ENCODE measurements around the gene COPS6. TPM values are rescaled to one million over a fixed set of nuclear protein-coding genes. Genes with fewer than 3 reads are reported as not detected.
A peak's percentile ranks its signal among the peaks of the same experiment; 100 is the strongest.

COPS6 gene
- total RNA-seq, 2 donors from 2014 or later = 79.1 to 108 TPM

DNA sequence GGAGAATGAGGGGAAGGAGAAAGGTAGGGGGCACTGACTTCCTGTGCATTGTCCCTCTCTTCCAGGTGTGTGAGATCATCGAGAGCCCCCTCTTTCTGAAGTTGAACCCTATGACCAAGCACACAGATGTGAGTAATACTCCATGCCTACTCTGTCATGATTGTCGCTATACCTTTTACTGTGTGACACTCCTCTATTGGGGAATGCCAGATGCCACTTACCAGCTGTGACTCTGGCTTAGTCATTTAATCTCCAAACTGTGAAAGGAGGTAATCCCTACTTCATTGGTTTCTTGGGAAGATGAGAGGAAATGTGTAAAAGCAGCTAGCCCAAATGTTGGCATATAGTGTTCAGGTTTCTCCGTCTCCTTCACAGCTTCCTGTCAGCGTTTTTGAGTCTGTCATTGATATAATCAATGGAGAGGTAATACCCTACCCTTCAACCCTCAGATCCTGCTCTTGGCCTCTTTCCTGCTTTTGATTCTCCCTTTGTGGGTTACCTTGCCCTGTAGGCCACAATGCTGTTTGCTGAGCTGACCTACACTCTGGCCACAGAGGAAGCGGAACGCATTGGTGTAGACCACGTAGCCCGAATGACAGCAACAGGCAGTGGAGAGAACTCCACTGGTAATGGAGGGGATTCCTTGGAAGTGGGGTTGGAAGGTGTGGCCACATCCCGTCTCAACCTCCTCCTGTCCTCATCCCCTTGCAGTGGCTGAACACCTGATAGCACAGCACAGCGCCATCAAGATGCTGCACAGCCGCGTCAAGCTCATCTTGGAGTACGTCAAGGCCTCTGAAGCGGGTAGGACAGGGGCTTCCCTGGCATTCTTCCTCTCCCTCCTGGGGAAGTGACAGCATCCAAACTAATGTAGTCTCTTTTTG lies 2.0 kb downstream of the COPS6 start:
- Mint-ChIP-seq H3K27ac (peak overlapping the region; percentile 63), H3K4me3 (peak overlapping the region; percentile 93), H3K9me3 (no peaks in the 10 kb centered on the region), H3K36me3 (ENCODE audit: low read depth) (peaks cover 71% of the 10 kb centered on the region), H3K4me1 (peaks cover 18% of the 10 kb centered on the region), H3K27me3 (no peaks in the 10 kb centered on the region)
- ATAC-seq (replicated peaks) = no peak

DNA sequence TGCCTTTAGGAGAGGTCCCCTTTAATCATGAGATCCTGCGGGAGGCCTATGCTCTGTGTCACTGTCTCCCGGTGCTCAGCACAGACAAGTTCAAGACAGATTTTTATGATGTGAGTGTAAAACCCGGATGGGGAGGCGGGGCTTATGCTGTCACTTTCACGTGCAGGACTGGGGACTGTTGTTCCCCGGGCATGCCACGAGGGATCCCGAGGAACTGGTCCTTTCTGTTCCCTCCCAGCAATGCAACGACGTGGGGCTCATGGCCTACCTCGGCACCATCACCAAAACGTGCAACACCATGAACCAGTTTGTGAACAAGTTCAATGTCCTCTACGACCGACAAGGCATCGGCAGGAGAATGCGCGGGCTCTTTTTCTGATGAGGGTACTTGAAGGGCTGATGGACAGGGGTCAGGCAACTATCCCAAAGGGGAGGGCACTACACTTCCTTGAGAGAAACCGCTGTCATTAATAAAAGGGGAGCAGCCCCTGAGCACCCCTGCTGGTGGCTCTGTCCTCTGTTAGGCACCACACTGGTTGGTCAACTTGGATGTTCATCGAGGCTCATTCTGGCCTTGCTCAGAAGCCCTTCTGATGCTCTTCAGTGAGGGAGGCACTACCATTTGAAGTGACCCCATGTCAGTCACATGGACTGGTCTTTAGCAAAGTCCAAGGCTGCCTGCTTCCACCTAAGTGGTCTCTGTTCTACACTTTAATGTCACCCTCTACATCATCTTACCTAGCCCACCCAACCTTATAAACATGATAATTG lies 2.8 kb downstream of the COPS6 start:
- Mint-ChIP-seq H3K4me3 (no peak overlapping the region), H3K27ac (peak overlapping the region; percentile 63), H3K36me3 (ENCODE audit: low read depth) (peaks cover 79% of the 10 kb centered on the region), H3K4me1 (peaks cover 18% of the 10 kb centered on the region), H3K9me3 (no peaks in the 10 kb centered on the region), H3K27me3 (no peaks in the 10 kb centered on the region)
- no peak for ATAC-seq (replicated peaks)

DNA sequence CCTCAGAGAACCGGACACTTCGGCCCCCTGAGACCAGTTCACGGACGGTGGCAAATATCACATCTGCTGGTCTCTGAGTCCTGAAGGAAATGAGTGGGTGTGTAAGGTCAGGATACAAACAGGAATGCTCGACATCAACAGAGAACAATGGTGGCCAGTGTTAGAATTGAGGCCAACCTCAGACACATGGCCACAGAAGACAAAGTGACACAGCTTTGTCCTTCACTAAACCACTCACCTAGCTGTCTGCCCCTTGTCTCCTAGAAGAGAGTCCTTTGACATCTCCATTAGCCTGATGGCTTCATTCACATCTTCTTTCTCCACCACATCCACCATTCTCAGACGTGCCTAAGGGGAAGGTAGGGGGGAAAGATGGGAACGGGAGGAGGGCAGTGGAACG lies 4.3 kb downstream of the COPS6 start:
- Mint-ChIP-seq H3K4me3 (no peak overlapping the region), H3K4me1 (peaks cover 20% of the 10 kb centered on the region), H3K27me3 (no peaks in the 10 kb centered on the region), H3K9me3 (no peaks in the 10 kb centered on the region), H3K27ac (no peak overlapping the region), H3K36me3 (ENCODE audit: low read depth) (peaks cover 94% of the 10 kb centered on the region)
- ATAC-seq (replicated peaks) = no peak

DNA sequence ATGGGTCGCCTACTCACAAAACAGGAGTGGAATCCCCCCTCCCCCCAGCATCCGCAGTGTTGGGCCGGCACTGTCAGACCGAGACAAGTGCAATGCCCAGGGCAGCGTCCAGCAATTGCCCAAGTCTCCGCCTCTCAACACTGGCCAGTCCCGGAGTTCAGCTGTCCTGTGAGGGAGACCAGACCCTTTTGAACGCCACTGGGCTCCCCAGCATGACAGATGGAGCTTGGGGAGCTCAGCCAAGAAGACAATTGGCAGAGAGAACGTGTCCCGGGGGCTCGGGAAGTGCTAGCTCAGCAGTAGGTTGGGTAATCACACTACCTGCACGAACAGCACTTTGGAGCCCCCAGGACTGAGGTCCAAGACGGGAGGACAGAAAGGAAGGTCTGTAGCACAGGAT lies 4.7 kb downstream of the COPS6 start:
- no peak overlapping the region for H3K27ac Mint-ChIP-seq
- peaks cover 25% of the 10 kb centered on the region for H3K4me1 Mint-ChIP-seq
- H3K4me3 Mint-ChIP-seq = no peak overlapping the region
- H3K9me3 Mint-ChIP-seq = no peaks in the 10 kb centered on the region
- ATAC-seq (replicated peaks) = no peak
- peaks cover 98% of the 10 kb centered on the region for H3K36me3 Mint-ChIP-seq (ENCODE audit: low read depth)
- no peaks in the 10 kb centered on the region for H3K27me3 Mint-ChIP-seq

DNA sequence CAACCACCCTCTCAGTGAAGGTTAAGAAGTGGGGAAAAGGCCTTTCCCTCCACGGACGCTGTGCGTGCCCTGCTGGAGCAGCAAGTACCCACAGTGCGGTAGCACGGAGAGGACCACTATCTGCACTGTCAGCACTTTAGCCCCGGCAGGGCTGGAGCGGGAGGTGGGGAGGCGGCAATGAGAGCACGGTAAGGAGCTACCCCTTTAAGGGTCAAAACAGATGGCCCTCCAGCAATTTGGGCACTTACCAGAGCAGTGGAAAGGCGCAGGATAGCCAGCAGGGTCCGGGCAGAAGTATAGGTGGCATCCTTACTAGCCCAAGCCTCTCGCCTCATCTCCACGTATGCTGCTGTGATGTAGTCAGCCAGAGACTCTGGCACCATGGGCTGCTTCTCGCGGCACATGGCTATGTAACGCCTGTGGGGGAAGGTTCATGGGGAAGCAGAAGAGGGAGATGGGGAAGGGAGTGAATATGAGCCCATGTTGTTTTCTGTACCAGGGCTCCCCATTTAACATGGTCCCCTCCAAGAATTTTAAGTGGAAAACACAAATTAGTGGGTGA lies 5.2 kb downstream of the COPS6 start:
- Mint-ChIP-seq H3K9me3 (no peaks in the 10 kb centered on the region), H3K27ac (no peak overlapping the region), H3K36me3 (ENCODE audit: low read depth) (peaks cover 100% of the 10 kb centered on the region), H3K4me1 (peaks cover 30% of the 10 kb centered on the region), H3K27me3 (no peaks in the 10 kb centered on the region), H3K4me3 (no peak overlapping the region)
- no peak for ATAC-seq (replicated peaks)

DNA sequence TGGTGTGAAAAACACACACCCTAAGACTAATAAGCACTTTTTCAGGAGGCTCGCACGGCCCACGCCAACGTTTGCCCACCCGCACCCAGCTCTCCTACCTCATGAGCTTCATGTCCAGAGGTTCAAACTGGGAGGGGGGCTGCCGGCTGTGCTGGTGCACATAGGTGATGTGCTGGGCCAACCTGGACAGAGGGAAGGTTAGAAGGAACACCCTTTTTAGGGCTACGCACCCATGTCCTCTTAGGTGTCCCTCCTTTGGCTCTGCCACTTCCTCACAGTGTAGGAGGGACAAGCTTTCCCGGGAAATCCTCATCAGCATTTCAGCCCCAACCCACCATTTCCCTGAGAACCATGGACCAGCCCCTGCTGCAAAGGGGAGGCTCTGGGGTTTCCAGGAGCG lies 6.5 kb downstream of the COPS6 start:
- Mint-ChIP-seq H3K36me3 (ENCODE audit: low read depth) (peaks cover 100% of the 10 kb centered on the region), H3K27me3 (no peaks in the 10 kb centered on the region), H3K4me3 (no peak overlapping the region), H3K4me1 (peaks cover 32% of the 10 kb centered on the region), H3K9me3 (no peaks in the 10 kb centered on the region), H3K27ac (no peak overlapping the region)
- no peak for ATAC-seq (replicated peaks)

DNA sequence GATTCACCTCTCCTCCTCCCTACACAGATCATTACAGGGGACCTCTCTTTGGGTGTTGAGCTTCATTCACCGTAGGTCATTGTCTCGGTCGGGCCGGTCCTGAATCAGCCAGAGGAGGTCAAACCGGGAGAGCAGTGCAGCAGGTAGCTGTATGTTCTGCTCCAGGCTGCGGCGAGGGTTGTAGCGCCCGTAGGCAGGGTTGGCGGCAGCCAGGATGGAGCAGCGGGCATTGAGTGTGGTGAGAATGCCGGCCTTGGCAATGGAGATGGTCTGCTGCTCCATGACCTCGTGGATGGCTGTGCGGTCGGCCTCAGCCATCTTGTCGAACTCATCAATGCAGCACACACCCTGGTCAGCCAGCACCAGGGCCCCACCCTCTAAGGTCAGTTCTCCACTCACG lies 6.9 kb downstream of the COPS6 start:
- H3K27ac Mint-ChIP-seq = no peak overlapping the region
- ATAC-seq (replicated peaks) = no peak
- no peaks in the 10 kb centered on the region for H3K9me3 Mint-ChIP-seq
- H3K27me3 Mint-ChIP-seq = no peaks in the 10 kb centered on the region
- H3K4me1 Mint-ChIP-seq = peaks cover 28% of the 10 kb centered on the region
- peaks cover 100% of the 10 kb centered on the region for H3K36me3 Mint-ChIP-seq (ENCODE audit: low read depth)
- H3K4me3 Mint-ChIP-seq = no peak overlapping the region

DNA sequence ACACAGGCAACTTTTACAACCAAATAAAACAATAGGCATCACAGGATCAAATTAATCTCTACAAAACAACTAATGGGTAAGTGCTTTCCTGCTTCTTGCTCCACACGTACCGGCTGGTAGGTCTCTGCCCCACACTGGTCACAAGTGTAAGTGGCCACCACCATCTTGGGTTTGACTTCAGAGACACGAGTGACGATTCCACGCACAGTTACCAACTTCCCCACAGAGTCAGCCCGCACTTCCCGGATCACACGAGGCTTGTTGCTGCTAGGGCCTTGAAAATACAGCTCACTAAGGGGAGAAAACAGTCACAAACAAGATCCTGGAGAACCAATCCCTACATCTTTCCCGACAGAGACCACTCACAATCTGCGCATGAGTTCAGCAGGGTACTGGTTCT lies 10.1 kb downstream of the COPS6 start:
- Mint-ChIP-seq H3K36me3 (ENCODE audit: low read depth) (peaks cover 89% of the 10 kb centered on the region), H3K4me1 (peaks cover 28% of the 10 kb centered on the region), H3K27me3 (no peaks in the 10 kb centered on the region), H3K4me3 (peak overlapping the region; percentile 89), H3K27ac (peak overlapping the region; percentile 76), H3K9me3 (no peaks in the 10 kb centered on the region)
- ATAC-seq (replicated peaks) = no peak

DNA sequence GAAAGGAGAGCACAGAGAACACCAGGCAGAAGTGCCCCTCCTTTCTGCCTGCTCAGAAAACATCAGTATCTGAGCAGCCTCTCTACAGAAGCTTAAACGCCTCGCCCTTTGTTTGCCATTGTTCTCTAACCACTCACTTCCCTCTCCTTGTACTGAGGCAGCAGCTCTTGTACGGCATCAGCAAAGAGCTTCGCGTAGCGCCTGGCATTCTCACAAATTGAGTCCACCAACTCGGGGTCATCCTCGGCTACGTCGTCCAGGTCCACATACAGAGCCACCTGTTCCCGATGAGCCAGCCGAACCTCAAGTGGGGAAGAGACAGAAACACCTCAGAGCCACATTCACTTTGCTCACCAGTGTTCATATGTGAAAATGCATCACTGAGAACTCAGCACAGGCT lies 10.7 kb downstream of the COPS6 start:
- H3K9me3 Mint-ChIP-seq = no peaks in the 10 kb centered on the region
- peak overlapping the region; percentile 90 for H3K27ac Mint-ChIP-seq
- ATAC-seq (replicated peaks) = no peak
- peak overlapping the region; percentile 89 for H3K4me3 Mint-ChIP-seq
- H3K4me1 Mint-ChIP-seq = peaks cover 28% of the 10 kb centered on the region
- H3K27me3 Mint-ChIP-seq = no peaks in the 10 kb centered on the region
- peaks cover 86% of the 10 kb centered on the region for H3K36me3 Mint-ChIP-seq (ENCODE audit: low read depth)

DNA sequence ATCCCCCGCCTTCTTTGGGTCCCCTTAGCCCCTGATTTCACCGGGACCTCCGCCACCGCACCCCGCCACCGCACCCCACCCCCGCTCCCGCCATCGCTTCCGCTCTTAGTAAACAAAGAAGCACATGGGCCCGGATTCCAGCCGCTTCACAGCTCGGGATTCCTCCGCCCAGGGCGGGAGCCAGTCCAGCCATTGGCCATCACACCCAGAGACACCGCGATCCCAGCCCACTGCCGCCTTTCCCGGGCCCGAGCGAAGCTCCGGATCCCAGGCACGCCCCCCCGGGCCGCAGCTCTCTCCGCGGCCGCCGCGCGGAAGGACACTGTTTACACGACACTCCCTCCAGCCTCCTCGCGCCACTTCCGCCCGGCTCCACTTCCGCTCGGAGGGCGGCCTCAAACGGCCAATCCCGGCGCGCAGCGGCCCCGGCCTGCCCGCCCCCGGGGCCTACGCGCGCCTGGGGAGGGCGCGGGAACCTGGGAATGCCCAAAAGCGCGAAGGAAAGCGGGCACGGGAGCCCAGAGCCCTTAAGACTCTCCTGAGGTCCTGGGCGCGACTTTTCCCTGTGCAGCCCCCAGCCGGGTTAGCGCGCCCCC lies 11.7 kb downstream of the COPS6 start:
- no peaks in the 10 kb centered on the region for H3K9me3 Mint-ChIP-seq
- H3K4me3 Mint-ChIP-seq = peak overlapping the region; percentile 89
- no peaks in the 10 kb centered on the region for H3K27me3 Mint-ChIP-seq
- H3K36me3 Mint-ChIP-seq (ENCODE audit: low read depth) = peaks cover 75% of the 10 kb centered on the region
- H3K27ac Mint-ChIP-seq = peak overlapping the region; percentile 90
- peak; percentile 83 for ATAC-seq (replicated peaks)
- peaks cover 28% of the 10 kb centered on the region for H3K4me1 Mint-ChIP-seq

DNA sequence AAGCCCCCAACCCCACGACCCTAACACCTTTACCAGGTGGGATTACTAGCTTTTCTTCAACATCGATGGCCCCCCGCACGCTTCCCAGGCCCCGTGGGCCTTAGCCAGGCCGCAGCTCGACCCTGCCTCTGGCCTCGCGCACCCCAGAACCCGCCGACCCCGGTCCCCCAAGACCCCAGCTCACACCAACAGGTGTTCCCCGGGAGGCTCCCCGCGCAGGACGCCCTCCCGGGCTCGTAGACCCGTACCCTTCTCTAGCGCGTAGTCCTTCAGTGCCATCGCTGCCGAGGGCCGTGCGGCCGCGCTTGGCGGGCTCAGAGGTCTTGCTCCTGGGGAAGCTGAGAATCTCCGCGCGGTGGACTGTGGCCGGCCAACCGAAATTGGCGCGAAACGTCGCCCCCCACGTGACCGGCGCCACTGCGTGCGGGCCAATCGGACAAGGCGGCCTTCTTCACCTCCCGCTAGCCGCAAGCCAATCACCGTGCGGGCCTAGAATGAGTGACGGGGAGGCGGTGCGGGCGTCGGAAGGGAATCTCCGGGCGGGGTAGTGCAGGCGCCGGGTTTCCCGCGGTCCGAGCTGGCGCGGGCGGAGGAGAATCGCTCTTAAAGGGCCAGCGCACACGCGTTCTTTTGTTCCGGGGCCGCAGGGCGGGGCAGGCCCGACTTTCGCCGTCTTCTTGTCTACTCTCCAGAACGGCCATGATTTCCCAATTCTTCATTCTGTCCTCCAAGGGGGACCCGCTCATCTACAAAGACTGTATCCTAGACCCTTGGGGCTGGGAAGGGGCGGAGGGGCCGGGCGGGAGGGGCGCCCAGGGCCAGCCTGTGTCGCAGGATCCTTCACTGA lies 12.5 kb downstream of the COPS6 start, which contains the start of the genes AP4M1 and MCM7:
AP4M1 (plus strand) TSS at position 628 of the 847 bp plus-strand sequence; CDS start at position 700, 72 bp downstream.
MCM7 (minus strand) TSS at position 382 of the 847 bp plus-strand sequence; CDS start at position 279, 103 bp downstream.
- no peaks in the 10 kb centered on the region for H3K27me3 Mint-ChIP-seq

DNA sequence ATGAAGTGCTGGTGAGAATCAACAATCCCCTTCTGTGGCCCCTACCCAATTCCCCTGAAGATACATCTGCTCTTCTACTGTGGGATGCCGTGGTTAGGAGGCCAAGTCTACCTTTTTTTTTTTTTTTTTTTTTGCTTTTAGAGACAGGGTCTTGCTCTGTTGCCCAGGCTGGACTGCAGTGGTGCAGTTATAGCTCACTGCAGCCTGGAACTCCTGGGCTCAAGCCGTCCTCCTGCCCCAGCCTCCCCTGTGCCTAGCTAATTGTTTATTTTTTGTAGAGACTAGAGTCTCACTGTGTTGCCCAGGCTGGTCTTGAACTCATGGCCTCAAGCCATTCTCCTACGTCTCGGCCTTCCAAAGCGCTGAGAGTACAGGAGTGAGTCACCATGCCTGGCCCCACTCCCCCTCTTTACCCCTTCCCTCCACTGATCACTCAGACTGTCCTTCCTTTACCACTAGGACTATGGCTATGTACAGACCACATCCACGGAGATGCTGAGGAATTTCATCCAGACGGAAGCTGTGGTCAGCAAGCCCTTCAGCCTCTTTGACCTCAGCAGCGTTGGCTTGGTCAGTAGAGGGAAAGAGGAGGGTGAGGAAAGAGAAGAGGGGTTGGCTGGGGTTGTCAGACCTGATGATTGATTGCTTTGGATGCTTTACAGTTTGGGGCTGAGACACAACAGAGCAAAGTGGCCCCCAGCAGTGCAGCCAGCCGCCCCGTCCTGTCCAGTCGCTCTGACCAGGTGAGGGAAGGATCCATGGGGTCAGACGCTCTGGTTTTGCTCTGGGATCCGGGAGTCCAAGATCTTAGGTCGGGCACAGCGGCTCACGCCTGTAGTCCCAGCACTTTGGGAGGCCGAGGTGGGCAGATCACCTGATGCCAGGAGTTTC lies 14.4 kb downstream of the COPS6 start:
- Mint-ChIP-seq H3K36me3 (ENCODE audit: low read depth) (peaks cover 66% of the 10 kb centered on the region), H3K9me3 (no peaks in the 10 kb centered on the region), H3K4me3 (peak overlapping the region; percentile 89), H3K27ac (peak overlapping the region; percentile 87), H3K4me1 (peaks cover 23% of the 10 kb centered on the region), H3K27me3 (no peaks in the 10 kb centered on the region)
- ATAC-seq (replicated peaks) = no peak

More for the DNA sequence above, 12.5 kb downstream of the COPS6 start, which contains the start of the genes AP4M1 and MCM7:
- Mint-ChIP-seq H3K9me3 (no peaks in the 10 kb centered on the region), H3K4me3 (peak within 1 kb of the TSS; percentile 89), H3K27ac (peak within 1 kb of the TSS; percentile 90), H3K36me3 (ENCODE audit: low read depth) (peaks cover 68% of the 10 kb centered on the region), H3K4me1 (peaks cover 28% of the 10 kb centered on the region)
- peak; percentile 93 for ATAC-seq (replicated peaks)

DNA sequence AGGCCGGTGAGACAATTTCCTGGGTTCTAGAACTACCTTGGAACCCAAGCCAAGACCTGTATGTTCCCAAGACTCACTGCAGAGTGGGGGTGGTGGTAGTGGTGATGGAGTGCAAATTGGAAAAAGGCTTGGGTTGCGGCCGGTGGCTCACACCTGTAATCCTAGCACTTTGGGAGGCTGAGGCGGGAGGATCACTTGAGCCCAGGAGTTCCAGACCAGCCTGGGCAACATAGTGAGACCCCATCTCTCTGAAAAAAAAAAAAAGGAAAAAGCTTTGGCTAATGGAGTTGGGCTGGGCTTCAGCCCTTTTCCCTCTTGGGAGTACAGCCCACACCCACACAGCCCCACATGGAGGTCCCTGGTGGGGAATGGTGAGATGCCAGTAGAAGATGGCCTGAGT lies 16.8 kb downstream of the COPS6 start:
- peaks cover 5% of the 10 kb centered on the region for H3K4me1 Mint-ChIP-seq
- no peak overlapping the region for H3K4me3 Mint-ChIP-seq
- no peak overlapping the region for H3K27ac Mint-ChIP-seq
- no peak for ATAC-seq (replicated peaks)
- no peaks in the 10 kb centered on the region for H3K27me3 Mint-ChIP-seq
- peaks cover 66% of the 10 kb centered on the region for H3K36me3 Mint-ChIP-seq (ENCODE audit: low read depth)
- no peaks in the 10 kb centered on the region for H3K9me3 Mint-ChIP-seq

Data from activated T-helper 17 cell treated with anti-CD3 and anti-CD28 coated beads, Interleukin-2, amount 50 U/mL, for 72 hours (primary cell).